ENCODE measurements around the gene PLIN5.

The PLIN5 gene

DNA sequence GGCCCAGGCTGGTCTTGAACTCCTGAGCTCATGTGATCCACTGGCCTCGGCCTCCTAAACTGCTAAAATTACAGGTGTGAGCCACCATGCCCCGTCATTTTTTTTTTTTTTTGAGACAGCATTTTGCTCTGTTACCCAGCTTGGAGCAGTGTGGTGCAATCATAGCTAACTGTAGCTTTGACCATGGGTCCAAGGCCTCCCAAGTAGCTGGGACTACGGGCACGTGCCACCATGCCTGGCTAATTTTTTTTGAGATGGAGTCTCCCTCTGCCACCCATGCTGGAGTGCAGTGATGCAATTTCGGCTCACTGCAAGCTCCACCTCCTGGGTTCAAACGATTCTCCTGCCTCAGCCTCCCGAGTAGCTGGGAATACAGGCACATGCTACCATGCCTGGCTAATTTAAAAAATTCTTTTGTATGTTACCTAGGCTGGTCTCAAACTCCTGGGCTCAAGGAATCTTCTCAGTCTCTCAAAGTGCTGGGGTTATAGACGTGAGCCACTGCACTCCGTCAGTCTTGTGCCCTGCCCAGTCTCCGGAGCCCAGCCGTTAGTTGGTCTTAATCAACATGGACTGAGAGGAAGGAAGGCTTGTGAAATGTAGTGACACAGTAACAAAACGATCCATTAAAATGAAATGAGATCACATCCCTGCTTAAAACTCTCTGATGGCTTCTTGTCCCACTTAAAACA lies 6.2 kb upstream of the PLIN5 start:
- no peak overlapping the region for H2BK15ac ChIP-seq (replicated peaks; ENCODE audit: low read depth)
- H2BK120ac ChIP-seq (ENCODE audit: low read depth, low read length): no peak overlapping the region
- no peak overlapping the region for H3K18ac ChIP-seq (ENCODE audit: low read length)
- H3K27ac ChIP-seq (ENCODE audit: low read depth, low read length): no peak overlapping the region
- DNase-seq: no peak
- no peak overlapping the region for H2AK5ac ChIP-seq (ENCODE audit: low read length)
- H3K9ac ChIP-seq (ENCODE audit: low read length): no peak overlapping the region
- no peaks in the 10 kb centered on the region for H3K4me1 ChIP-seq (ENCODE audit: control insufficient read depth, low read depth, low read length)
- no peaks in the 10 kb centered on the region for H3K36me3 ChIP-seq (ENCODE audit: control insufficient read depth, insufficient read depth, low read length)
- H3K4ac ChIP-seq (ENCODE audit: low read depth, low read length): no peak overlapping the region
- H3K79me1 ChIP-seq (ENCODE audit: low read length): no peaks in the 10 kb centered on the region
- no peak overlapping the region for H3K4me2 ChIP-seq (ENCODE audit: low read length)
- no peak overlapping the region for H3K23ac ChIP-seq (ENCODE audit: low read length)
- no peak overlapping the region for H3K4me3 ChIP-seq (ENCODE audit: low read length)
- H4K5ac ChIP-seq (ENCODE audit: low read length): no peak overlapping the region
- no peaks in the 10 kb centered on the region for H3K79me2 ChIP-seq (ENCODE audit: control insufficient read depth, insufficient read depth, low read length)
- no peak overlapping the region for H3K56ac ChIP-seq (ENCODE audit: low read length)
- H2BK5ac ChIP-seq (ENCODE audit: low read length): no peak overlapping the region
- no CpG with 5 or more reads among the region's 12 CpGs for WGBS (ENCODE audit: extremely low coverage, insufficient coverage, low lambda C conversion rate)
- no peak overlapping the region for H4K8ac ChIP-seq (ENCODE audit: low read depth, low read length)
- no peaks in the 10 kb centered on the region for H3K27me3 ChIP-seq (ENCODE audit: insufficient read depth, low read length, poor library complexity)

DNA sequence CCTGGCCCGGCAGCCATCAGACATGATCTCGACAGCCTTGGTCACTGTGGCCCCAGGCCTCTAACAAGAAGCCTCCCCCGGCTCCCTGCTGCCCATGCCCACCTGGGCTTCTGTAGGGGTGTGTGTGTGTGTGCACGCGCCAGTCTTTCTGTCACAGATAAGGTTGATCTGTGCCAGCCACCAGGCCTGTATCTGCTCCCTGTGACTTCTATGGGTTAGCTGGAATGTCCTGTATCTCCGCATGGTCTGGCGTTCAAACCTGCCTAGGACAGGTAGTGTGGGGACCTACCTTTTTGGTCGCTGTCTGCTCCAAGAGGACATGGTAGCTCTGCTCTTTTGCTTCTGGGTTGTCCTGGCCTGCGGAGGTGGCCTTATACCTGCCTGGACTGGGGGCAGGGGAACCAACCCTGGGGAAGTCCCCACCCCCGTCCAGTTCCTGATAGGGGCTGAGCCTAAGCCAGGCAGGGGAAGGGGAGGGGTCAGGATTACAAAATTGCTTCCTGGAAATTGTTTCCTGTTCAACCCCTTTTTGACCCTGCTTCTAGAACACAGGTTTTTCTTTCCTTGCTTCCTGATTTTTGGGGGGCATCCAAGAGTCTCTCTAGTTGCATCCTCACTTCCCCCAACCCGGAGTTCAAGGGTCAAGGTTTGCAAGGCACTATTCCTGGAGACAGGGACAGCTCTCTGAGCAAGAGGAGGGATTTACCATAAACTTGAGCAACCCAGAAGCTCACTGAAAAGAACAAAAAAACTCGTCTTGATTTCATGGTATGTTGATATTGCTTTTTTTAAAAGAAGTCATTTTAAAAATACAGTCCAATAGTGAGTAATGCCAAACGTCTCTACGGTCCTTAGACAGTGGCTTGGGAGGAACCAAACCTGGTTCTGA lies 4.9 kb upstream of the PLIN5 start, which contains the start of gene LRG1:
Gene LRG1, minus strand, starts transcription at position 344 of the 889 bp plus-strand sequence. Its CDS starts 23 bp downstream, at position 321.
- H3K27ac ChIP-seq (ENCODE audit: low read depth, low read length): no peak within 1 kb of the TSS
- H3K4me1 ChIP-seq (ENCODE audit: control insufficient read depth, low read depth, low read length): no peaks in the 10 kb centered on the region
- no peak within 1 kb of the TSS for H3K4me3 ChIP-seq (ENCODE audit: low read length)
- H3K56ac ChIP-seq (ENCODE audit: low read length): peak within 1 kb of the TSS; percentile 17
- H2BK120ac ChIP-seq (ENCODE audit: low read depth, low read length): no peak within 1 kb of the TSS
- H3K23ac ChIP-seq (ENCODE audit: low read length): no peak within 1 kb of the TSS
- no peak within 1 kb of the TSS for H3K18ac ChIP-seq (ENCODE audit: low read length)
- H3K9ac ChIP-seq (ENCODE audit: low read length): no peak within 1 kb of the TSS
- no peak within 1 kb of the TSS for H2BK15ac ChIP-seq (replicated peaks; ENCODE audit: low read depth)
- no peaks in the 10 kb centered on the region for H3K27me3 ChIP-seq (ENCODE audit: insufficient read depth, low read length, poor library complexity)
- no CpG with 5 or more reads among the region's 14 CpGs for WGBS (ENCODE audit: extremely low coverage, insufficient coverage, low lambda C conversion rate)
- H2AK5ac ChIP-seq (ENCODE audit: low read length): no peak within 1 kb of the TSS
- H3K79me2 ChIP-seq (ENCODE audit: control insufficient read depth, insufficient read depth, low read length): no peaks in the 10 kb centered on the region
- no peak within 1 kb of the TSS for H2BK5ac ChIP-seq (ENCODE audit: low read length)
- H4K8ac ChIP-seq (ENCODE audit: low read depth, low read length): no peak within 1 kb of the TSS
- H3K4ac ChIP-seq (ENCODE audit: low read depth, low read length): no peak within 1 kb of the TSS
- DNase-seq: peak; percentile 25
- no peak within 1 kb of the TSS for H4K5ac ChIP-seq (ENCODE audit: low read length)
- no peaks in the 10 kb centered on the region for H3K36me3 ChIP-seq (ENCODE audit: control insufficient read depth, insufficient read depth, low read length)
- no peaks in the 10 kb centered on the region for H3K79me1 ChIP-seq (ENCODE audit: low read length)
- H3K4me2 ChIP-seq (ENCODE audit: low read length): no peak within 1 kb of the TSS

GRCh38 chr19:4539169-4539692 lies 4.2 kb upstream of the PLIN5 start:
- H2BK15ac ChIP-seq (replicated peaks; ENCODE audit: low read depth): no peak overlapping the region
- no peak overlapping the region for H3K18ac ChIP-seq (ENCODE audit: low read length)
- H3K4me2 ChIP-seq (ENCODE audit: low read length): no peak overlapping the region
- no peak overlapping the region for H2BK120ac ChIP-seq (ENCODE audit: low read depth, low read length)
- no peak overlapping the region for H3K56ac ChIP-seq (ENCODE audit: low read length)
- H3K79me1 ChIP-seq (ENCODE audit: low read length): no peaks in the 10 kb centered on the region
- H3K4me1 ChIP-seq (ENCODE audit: control insufficient read depth, low read depth, low read length): no peaks in the 10 kb centered on the region
- no peak overlapping the region for H3K4ac ChIP-seq (ENCODE audit: low read depth, low read length)
- H3K9ac ChIP-seq (ENCODE audit: low read length): no peak overlapping the region
- no peak overlapping the region for H2BK5ac ChIP-seq (ENCODE audit: low read length)
- H4K8ac ChIP-seq (ENCODE audit: low read depth, low read length): no peak overlapping the region
- no peak overlapping the region for H3K4me3 ChIP-seq (ENCODE audit: low read length)
- H4K5ac ChIP-seq (ENCODE audit: low read length): no peak overlapping the region
- no peaks in the 10 kb centered on the region for H3K79me2 ChIP-seq (ENCODE audit: control insufficient read depth, insufficient read depth, low read length)
- H2AK5ac ChIP-seq (ENCODE audit: low read length): no peak overlapping the region
- no peak overlapping the region for H3K23ac ChIP-seq (ENCODE audit: low read length)
- no peaks in the 10 kb centered on the region for H3K27me3 ChIP-seq (ENCODE audit: insufficient read depth, low read length, poor library complexity)
- H3K27ac ChIP-seq (ENCODE audit: low read depth, low read length): no peak overlapping the region
- WGBS (ENCODE audit: extremely low coverage, insufficient coverage, low lambda C conversion rate): no CpG with 5 or more reads among the region's 3 CpGs
- no peak for DNase-seq
- H3K36me3 ChIP-seq (ENCODE audit: control insufficient read depth, insufficient read depth, low read length): no peaks in the 10 kb centered on the region

- no peaks in the 10 kb centered on the region for H3K79me2 ChIP-seq (ENCODE audit: control insufficient read depth, insufficient read depth, low read length)
- no peak overlapping the region for H3K27ac ChIP-seq (ENCODE audit: low read depth, low read length)
- no peak overlapping the region for H3K18ac ChIP-seq (ENCODE audit: low read length)
- no peak overlapping the region for H3K9ac ChIP-seq (ENCODE audit: low read length)
- H3K4ac ChIP-seq (ENCODE audit: low read depth, low read length): no peak overlapping the region
- no peaks in the 10 kb centered on the region for H3K79me1 ChIP-seq (ENCODE audit: low read length)
- no peak overlapping the region for H3K4me2 ChIP-seq (ENCODE audit: low read length)
- H3K36me3 ChIP-seq (ENCODE audit: control insufficient read depth, insufficient read depth, low read length): no peaks in the 10 kb centered on the region
- H3K56ac ChIP-seq (ENCODE audit: low read length): no peak overlapping the region
- no peak overlapping the region for H2BK5ac ChIP-seq (ENCODE audit: low read length)
- no peaks in the 10 kb centered on the region for H3K4me1 ChIP-seq (ENCODE audit: control insufficient read depth, low read depth, low read length)
- no peak for DNase-seq
- H2BK15ac ChIP-seq (replicated peaks; ENCODE audit: low read depth): no peak overlapping the region
- no peak overlapping the region for H2BK120ac ChIP-seq (ENCODE audit: low read depth, low read length)
- no peak overlapping the region for H2AK5ac ChIP-seq (ENCODE audit: low read length)
- H4K5ac ChIP-seq (ENCODE audit: low read length): no peak overlapping the region
- H3K27me3 ChIP-seq (ENCODE audit: insufficient read depth, low read length, poor library complexity): no peaks in the 10 kb centered on the region
- H3K4me3 ChIP-seq (ENCODE audit: low read length): no peak overlapping the region
- WGBS (ENCODE audit: extremely low coverage, insufficient coverage, low lambda C conversion rate): no CpG with 5 or more reads among the region's 13 CpGs
- H4K8ac ChIP-seq (ENCODE audit: low read depth, low read length): no peak overlapping the region
- no peak overlapping the region for H3K23ac ChIP-seq (ENCODE audit: low read length)
These were observed 3.6 kb upstream of the PLIN5 start for GRCh38 chr19:4538601-4538954.

DNA sequence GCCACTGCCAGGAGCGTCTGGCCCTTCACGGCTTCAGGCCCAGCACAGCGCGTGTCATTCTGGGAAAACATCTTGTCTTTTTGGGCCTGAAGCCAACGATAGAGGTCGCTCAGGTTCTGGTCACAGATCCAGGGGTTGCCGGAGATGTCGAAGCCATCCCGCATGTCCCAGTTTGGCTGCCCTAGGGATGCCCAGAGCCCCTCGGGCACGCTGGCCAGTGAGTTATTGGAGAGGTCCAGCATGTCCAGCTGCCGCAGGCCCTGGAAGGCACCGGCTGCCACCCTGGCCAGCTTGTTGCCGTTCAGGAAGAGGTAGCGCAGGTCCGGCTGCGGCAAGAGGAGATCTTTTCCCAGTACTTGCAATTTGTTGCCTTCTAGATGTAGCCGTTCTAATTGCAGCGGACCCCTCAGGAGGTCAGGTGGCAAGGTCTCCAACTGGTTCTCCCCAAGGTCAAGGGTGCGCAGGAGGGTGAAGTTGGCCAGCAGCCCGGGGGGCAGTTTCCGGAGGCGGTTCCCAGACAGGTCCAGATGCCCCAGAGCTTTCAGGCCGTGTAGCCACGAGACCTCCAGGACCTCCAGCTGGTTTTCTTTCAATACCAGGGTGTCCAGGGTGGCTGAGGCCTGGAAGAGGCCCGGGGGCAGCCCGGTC lies 3.1 kb upstream of the PLIN5 start:
- no peak overlapping the region for H3K4me3 ChIP-seq (ENCODE audit: low read length)
- no peaks in the 10 kb centered on the region for H3K4me1 ChIP-seq (ENCODE audit: control insufficient read depth, low read depth, low read length)
- WGBS (ENCODE audit: extremely low coverage, insufficient coverage, low lambda C conversion rate): no CpG with 5 or more reads among the region's 27 CpGs
- no peak overlapping the region for H3K4ac ChIP-seq (ENCODE audit: low read depth, low read length)
- H3K9ac ChIP-seq (ENCODE audit: low read length): no peak overlapping the region
- H4K8ac ChIP-seq (ENCODE audit: low read depth, low read length): no peak overlapping the region
- H3K27ac ChIP-seq (ENCODE audit: low read depth, low read length): no peak overlapping the region
- no peak overlapping the region for H3K23ac ChIP-seq (ENCODE audit: low read length)
- no peak overlapping the region for H2BK5ac ChIP-seq (ENCODE audit: low read length)
- no peak overlapping the region for H2BK120ac ChIP-seq (ENCODE audit: low read depth, low read length)
- H3K36me3 ChIP-seq (ENCODE audit: control insufficient read depth, insufficient read depth, low read length): no peaks in the 10 kb centered on the region
- H4K5ac ChIP-seq (ENCODE audit: low read length): no peak overlapping the region
- H2AK5ac ChIP-seq (ENCODE audit: low read length): no peak overlapping the region
- no peaks in the 10 kb centered on the region for H3K27me3 ChIP-seq (ENCODE audit: insufficient read depth, low read length, poor library complexity)
- peak; percentile 57 for DNase-seq
- H3K56ac ChIP-seq (ENCODE audit: low read length): no peak overlapping the region
- no peak overlapping the region for H2BK15ac ChIP-seq (replicated peaks; ENCODE audit: low read depth)
- H3K18ac ChIP-seq (ENCODE audit: low read length): no peak overlapping the region
- no peaks in the 10 kb centered on the region for H3K79me1 ChIP-seq (ENCODE audit: low read length)
- H3K79me2 ChIP-seq (ENCODE audit: control insufficient read depth, insufficient read depth, low read length): no peaks in the 10 kb centered on the region
- no peak overlapping the region for H3K4me2 ChIP-seq (ENCODE audit: low read length)

Data from mesendoderm (in vitro differentiated cells).